Astrocyte (in vitro differentiated cells and primary cell): ENCODE measurements around the gene SIGLEC12. TPM values are rescaled to one million over a fixed set of nuclear protein-coding genes. Genes with fewer than 3 reads are reported as not detected.

Source experiments
- DNase-seq: peaks from one replicate; pipeline ENCODE4 v3.0.0-alpha.2; 2010; ENCODE audit warnings: low read depth
- FAIRE-seq: peaks from 2 replicates; lab custom pipeline; 2011; peaks lifted over from hg19 to GRCh38; lab: Jason Lieb, UNC
- H2AFZ ChIP-seq: 2 replicates; pipeline ENCODE4 v1.6.0; 2012; ENCODE audit warnings: low read depth, low read length, inconsistent platforms
- H3K27ac ChIP-seq: 2 replicates; pipeline ENCODE4 v1.5.1; 2011; ENCODE audit warnings: low read depth, low read length, inconsistent platforms
- H3K27me3 ChIP-seq: 2 replicates; pipeline ENCODE4 v1.6.0; 2011; ENCODE audit warnings: low read length, inconsistent platforms; ENCODE audit not compliant: insufficient read depth
- H3K36me3 ChIP-seq: 2 replicates; pipeline ENCODE4 v1.5.1; 2011; ENCODE audit warnings: low read length, inconsistent platforms; ENCODE audit not compliant: insufficient read depth
- H3K4me1 ChIP-seq: 2 replicates; pipeline ENCODE4 v1.5.1; 2011; ENCODE audit warnings: low read length, inconsistent platforms; ENCODE audit not compliant: insufficient read depth
- H3K4me2 ChIP-seq: 2 replicates; pipeline ENCODE4 v1.6.0; 2012; ENCODE audit warnings: low read length, inconsistent platforms
- H3K4me3 ChIP-seq: 2 replicates; pipeline ENCODE4 v1.5.1; 2011; ENCODE audit warnings: low read depth, mild to moderate bottlenecking, low read length, inconsistent platforms; ENCODE audit not compliant: insufficient read depth
- H3K79me2 ChIP-seq: 2 replicates; pipeline ENCODE4 v1.6.0; 2012; ENCODE audit warnings: mild to moderate bottlenecking, low read length, inconsistent platforms; ENCODE audit not compliant: insufficient read depth
- H3K9ac ChIP-seq: 2 replicates; pipeline ENCODE4 v1.6.0; 2012; ENCODE audit warnings: mild to moderate bottlenecking, low read length, inconsistent platforms
- H3K9me3 ChIP-seq: 2 replicates; pipeline ENCODE4 v1.5.1; 2012; ENCODE audit warnings: low read depth, mild to moderate bottlenecking, low read length, inconsistent platforms; ENCODE audit not compliant: insufficient read depth
- H4K20me1 ChIP-seq: 2 replicates; pipeline ENCODE4 v1.6.0; 2012; ENCODE audit warnings: low read length, inconsistent platforms; ENCODE audit not compliant: insufficient read depth
- H3K27ac Mint-ChIP-seq: one replicate; pipeline ENCODE4 v1.8.0; 2021; ENCODE audit warnings: mild to moderate bottlenecking, mixed read lengths; ENCODE audit not compliant: unreplicated experiment
- H3K27me3 Mint-ChIP-seq: one replicate; pipeline ENCODE4 v1.8.0; 2021; ENCODE audit warnings: low read depth, mixed read lengths; ENCODE audit not compliant: unreplicated experiment
- H3K36me3 Mint-ChIP-seq: one replicate; pipeline ENCODE4 v1.8.0; 2021; ENCODE audit warnings: low read depth, mixed read lengths; ENCODE audit not compliant: unreplicated experiment
- H3K4me1 Mint-ChIP-seq: one replicate; pipeline ENCODE4 v1.8.0; 2021; ENCODE audit warnings: low read depth, mixed read lengths; ENCODE audit not compliant: unreplicated experiment
- H3K4me3 Mint-ChIP-seq: one replicate; pipeline ENCODE4 v1.8.0; 2021; ENCODE audit warnings: mild to moderate bottlenecking, moderate library complexity, mixed read lengths; ENCODE audit not compliant: unreplicated experiment
- H3K9me3 Mint-ChIP-seq: one replicate; pipeline ENCODE4 v1.8.0; 2021; ENCODE audit warnings: mild to moderate bottlenecking, mixed read lengths; ENCODE audit not compliant: unreplicated experiment
- EZH2 ChIP-seq: IDR thresholded peaks from 2 replicates; pipeline ENCODE4 v1.6.1; 2012; ENCODE audit warnings: mild to moderate bottlenecking, low read length, inconsistent platforms; ENCODE audit not compliant: insufficient read depth
- total RNA-seq: library from RNA; stranded (reverse); gene quantifications from 2 replicates; pipeline ENCODE4 v1.2.1, GENCODE V29; 2021
- TF ChIP-seq, protein P1 (sequence below): IDR thresholded peaks from 2 replicates; pipeline ENCODE4 v1.5.1; 2011; ENCODE audit warnings: low read depth, mild to moderate bottlenecking, inconsistent platforms, low read length, moderate library complexity; ENCODE audit not compliant: insufficient read depth

The SIGLEC12 gene
- total RNA-seq, 1 donor from 2014 or later: not detected

- TF ChIP-seq EZH2: no peak
- Histone ChIP-seq H4K20me1 (no peaks in the 10 kb centered on the region), H2AFZ (no peak overlapping the region), H3K4me2 (no peak overlapping the region), H3K27me3 (no peaks in the 10 kb centered on the region), H3K36me3 (no peaks in the 10 kb centered on the region), H3K9me3 (no peaks in the 10 kb centered on the region), H3K27ac (no peak overlapping the region), H3K4me1 (no peaks in the 10 kb centered on the region), H3K4me3 (no peak overlapping the region), H3K9ac (no peak overlapping the region), H3K79me2 (no peaks in the 10 kb centered on the region)
- Mint-ChIP-seq H3K36me3 (no peaks in the 10 kb centered on the region), H3K4me1 (no peaks in the 10 kb centered on the region), H3K27ac (no peak overlapping the region), H3K27me3 (peaks cover 47% of the 10 kb centered on the region), H3K9me3 (no peaks in the 10 kb centered on the region), H3K4me3 (no peak overlapping the region)
- no peak for DNase-seq
- FAIRE-seq: no peak
Measured at GRCh38 chr19:51472607-51473006, 29.0 kb downstream of the SIGLEC12 start.

GRCh38 chr19:51471527-51471926 is 30.1 kb downstream of the SIGLEC12 start:
- no peak overlapping the region for H3K9ac ChIP-seq
- H3K27ac ChIP-seq: no peak overlapping the region
- FAIRE-seq: no peak
- H3K36me3 ChIP-seq: no peaks in the 10 kb centered on the region
- Mint-ChIP-seq H3K4me3 (no peak overlapping the region), H3K9me3 (no peaks in the 10 kb centered on the region), H3K27ac (no peak overlapping the region), H3K27me3 (peaks cover 56% of the 10 kb centered on the region), H3K4me1 (no peaks in the 10 kb centered on the region), H3K36me3 (no peaks in the 10 kb centered on the region)
- no peaks in the 10 kb centered on the region for H4K20me1 ChIP-seq
- H3K4me3 ChIP-seq: no peak overlapping the region
- H3K9me3 ChIP-seq: no peaks in the 10 kb centered on the region
- H3K4me1 ChIP-seq: no peaks in the 10 kb centered on the region
- no peak for DNase-seq
- no peak overlapping the region for H2AFZ ChIP-seq
- no peaks in the 10 kb centered on the region for H3K27me3 ChIP-seq
- H3K79me2 ChIP-seq: no peaks in the 10 kb centered on the region
- no peak overlapping the region for H3K4me2 ChIP-seq
- no peak for TF ChIP-seq EZH2
- TF ChIP-seq, protein P1, sequence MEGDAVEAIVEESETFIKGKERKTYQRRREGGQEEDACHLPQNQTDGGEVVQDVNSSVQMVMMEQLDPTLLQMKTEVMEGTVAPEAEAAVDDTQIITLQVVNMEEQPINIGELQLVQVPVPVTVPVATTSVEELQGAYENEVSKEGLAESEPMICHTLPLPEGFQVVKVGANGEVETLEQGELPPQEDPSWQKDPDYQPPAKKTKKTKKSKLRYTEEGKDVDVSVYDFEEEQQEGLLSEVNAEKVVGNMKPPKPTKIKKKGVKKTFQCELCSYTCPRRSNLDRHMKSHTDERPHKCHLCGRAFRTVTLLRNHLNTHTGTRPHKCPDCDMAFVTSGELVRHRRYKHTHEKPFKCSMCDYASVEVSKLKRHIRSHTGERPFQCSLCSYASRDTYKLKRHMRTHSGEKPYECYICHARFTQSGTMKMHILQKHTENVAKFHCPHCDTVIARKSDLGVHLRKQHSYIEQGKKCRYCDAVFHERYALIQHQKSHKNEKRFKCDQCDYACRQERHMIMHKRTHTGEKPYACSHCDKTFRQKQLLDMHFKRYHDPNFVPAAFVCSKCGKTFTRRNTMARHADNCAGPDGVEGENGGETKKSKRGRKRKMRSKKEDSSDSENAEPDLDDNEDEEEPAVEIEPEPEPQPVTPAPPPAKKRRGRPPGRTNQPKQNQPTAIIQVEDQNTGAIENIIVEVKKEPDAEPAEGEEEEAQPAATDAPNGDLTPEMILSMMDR: no peak

DNA sequence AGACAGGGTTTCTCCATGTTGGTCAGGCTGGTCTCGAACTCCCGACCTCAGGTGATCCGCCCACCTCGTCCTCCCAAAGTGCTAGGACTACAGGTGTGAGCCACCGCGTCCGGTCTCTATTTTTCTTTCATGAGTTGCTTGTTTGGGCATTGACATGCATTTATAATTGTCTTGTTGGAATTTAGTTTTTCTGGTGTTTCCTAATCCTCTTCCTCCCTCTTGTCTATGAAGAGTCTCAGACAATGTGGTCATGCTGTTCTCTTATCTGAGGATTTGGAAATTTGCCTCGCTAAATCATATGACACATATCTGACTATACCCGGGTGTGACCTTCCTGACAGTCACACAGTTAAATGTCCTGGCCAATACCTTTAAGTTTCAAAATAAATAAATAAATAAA is 30.6 kb downstream of the SIGLEC12 start:
- DNase-seq (no peak), FAIRE-seq (no peak)
- no peaks in the 10 kb centered on the region for H3K79me2 ChIP-seq
- no peak overlapping the region for H2AFZ ChIP-seq
- TF ChIP-seq, protein P1: no peak
- no peak for TF ChIP-seq EZH2
- no peak overlapping the region for H3K4me3 ChIP-seq
- Mint-ChIP-seq H3K36me3 (no peaks in the 10 kb centered on the region), H3K9me3 (no peaks in the 10 kb centered on the region), H3K4me1 (no peaks in the 10 kb centered on the region), H3K27me3 (peaks cover 57% of the 10 kb centered on the region), H3K4me3 (no peak overlapping the region), H3K27ac (no peak overlapping the region)
- no peak overlapping the region for H3K27ac ChIP-seq
- no peaks in the 10 kb centered on the region for H3K4me1 ChIP-seq
- no peaks in the 10 kb centered on the region for H3K36me3 ChIP-seq
- H3K27me3 ChIP-seq: no peaks in the 10 kb centered on the region
- no peaks in the 10 kb centered on the region for H4K20me1 ChIP-seq
- H3K9me3 ChIP-seq: no peaks in the 10 kb centered on the region
- H3K9ac ChIP-seq: no peak overlapping the region
- no peak overlapping the region for H3K4me2 ChIP-seq
